HG02798 (cell line): ENCODE data around the gene SOD2.

Source experiments
- ATAC-seq: cut with Tn5 transposase; IDR thresholded peaks from one replicate; pipeline ENCODE4 v1.9.1; 2021; ENCODE audit warnings: mild to moderate bottlenecking; ENCODE audit not compliant: unreplicated experiment, poor library complexity

Gene SOD2

GRCh38 chr6:159646116-159646515 is 46.9 kb downstream of the SOD2 start:
- no peak for ATAC-seq

- ATAC-seq = no peak
Observed at GRCh38 chr6:159645640-159646039, 47.4 kb downstream of the SOD2 start.
